HG02970 (cell line): Measurements from ENCODE around the gene VPS54.
"Not testable (repeated sequence)": the region's sequence is repeated elsewhere in the genome, so short reads cannot be mapped to it uniquely, and the experiment has no call there.

Experiments
- ATAC-seq: cut with Tn5 transposase; IDR thresholded peaks from one replicate; pipeline ENCODE4 v1.9.1; 2021; ENCODE audit warnings: mild to moderate bottlenecking, moderate library complexity, moderate number of reproducible peaks; ENCODE audit not compliant: unreplicated experiment, low FRiP score

VPS54 gene

DNA sequence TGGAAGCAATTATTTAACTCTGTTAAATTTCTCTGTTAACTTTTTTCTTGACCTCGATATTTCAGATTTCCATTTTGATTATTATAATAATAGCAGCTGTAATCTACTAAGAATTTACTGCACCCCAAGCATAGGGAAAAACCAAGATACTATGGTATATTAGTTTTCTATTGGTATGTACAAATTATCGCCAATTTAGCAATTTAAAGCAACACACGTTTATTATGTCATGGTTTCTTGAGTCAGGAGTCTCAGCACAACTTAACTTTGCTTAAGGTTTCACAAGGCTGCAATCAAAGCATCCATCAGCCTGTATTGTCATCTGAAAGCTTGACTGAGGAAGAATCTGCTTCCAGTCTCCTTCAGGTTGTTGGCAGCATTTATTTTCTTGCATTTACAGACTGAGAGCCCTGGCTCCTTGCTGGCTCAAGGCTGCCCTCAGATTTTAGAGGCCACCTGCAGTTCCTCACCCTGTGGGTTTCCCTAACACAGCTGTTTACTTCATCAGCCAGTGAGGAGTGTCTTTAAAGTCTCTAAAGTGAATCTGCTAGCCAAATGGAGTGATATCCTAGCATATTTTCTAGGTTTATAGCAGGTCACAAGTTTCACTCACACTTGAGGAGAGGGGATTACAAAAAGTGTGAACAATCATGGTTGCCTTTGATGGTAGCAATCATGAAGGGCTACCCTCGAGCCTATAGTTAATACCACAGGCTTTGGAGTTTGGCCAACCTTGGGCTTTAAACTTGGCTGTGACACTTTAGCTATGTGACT is 4.4 kb upstream of the VPS54 start:
- no peak for ATAC-seq

DNA sequence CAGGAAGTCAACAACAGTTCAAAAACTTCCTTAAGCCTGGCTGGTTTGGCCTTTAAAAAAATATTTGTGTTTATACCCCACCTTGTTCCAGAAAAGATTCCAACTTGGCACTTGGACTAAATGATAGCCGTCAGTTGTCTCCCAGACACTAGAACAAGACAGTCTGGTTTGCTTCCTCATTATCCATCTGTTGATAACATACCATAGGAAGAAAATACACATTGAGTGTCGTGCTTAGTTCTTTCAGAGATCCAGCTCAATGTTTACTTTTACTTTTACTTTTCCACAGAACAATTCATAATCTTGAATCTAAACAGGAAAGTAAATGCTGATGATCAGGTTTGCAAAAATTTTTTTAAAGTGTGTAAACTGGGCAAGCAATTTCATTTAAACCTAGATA is 2.4 kb upstream of the VPS54 start:
- no peak for ATAC-seq

- no peak for ATAC-seq
Measured at GRCh38 chr2:64019975-64020528, 824 bp upstream of the VPS54 start.

- ATAC-seq, result peak; percentile 44
Measured at GRCh38 chr2:64018701-64019082, 536 bp downstream of the VPS54 start.

DNA sequence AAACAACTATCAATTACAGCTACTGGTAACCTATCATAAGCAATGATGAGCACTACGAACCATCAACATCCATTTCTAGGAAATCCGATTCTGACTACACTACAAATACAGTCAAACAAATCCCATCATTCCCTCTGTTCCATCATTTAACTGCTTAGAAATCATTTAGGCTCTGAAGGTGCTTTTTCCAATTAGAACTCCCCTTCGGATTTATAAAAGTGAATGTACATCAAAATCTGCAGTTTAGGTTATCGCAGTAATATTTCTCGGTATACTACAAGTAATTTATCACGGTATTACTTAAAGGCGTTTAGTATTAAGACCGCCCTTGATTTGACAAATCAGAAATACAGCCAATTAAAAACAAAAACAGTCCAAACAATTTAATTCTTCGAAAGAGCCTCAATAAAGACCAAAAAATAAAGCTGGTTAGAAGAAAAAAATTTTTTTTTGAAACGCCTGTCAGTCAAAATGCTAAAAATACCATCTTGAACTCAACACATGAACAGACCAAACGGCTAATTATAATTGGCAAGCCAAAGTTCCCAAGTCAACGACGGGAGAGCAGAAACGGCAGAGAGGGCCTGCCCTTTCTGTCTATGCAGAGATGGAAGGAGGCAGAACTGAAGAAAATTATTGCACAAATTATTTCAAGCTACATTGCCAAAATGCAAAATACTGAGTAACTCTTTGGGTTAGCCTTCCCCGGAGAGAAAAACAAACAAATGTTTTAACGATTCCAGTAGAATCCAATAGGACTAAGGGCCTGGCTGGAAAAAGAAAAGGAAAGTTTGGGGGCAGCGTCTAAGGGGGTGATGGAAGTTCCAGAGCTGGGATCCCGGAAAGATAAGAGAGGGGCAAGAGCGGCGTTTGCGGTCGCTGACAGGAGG is 1.2 kb downstream of the VPS54 start:
- ATAC-seq, result no peak

- no peak for ATAC-seq
Measured at GRCh38 chr2:64015898-64016297, 3.3 kb downstream of the VPS54 start.

DNA sequence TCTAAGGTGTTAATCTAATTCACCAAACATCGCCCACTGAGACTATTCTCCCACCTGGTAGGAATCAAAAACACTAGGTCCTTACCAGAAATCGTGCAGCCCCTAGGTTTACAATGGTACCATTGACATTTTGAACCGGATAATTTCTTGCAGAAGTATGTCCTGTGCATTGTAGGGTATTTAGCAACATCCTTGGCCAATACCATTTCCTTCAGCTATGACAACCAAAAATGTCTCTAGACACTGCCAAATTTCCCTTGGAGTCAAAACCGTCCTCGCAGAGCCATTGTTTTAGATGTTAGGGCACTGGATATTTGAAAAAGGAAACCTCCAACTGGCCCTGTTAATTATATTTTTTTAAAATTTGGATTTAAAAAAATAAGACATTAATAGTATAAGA is 3.8 kb downstream of the VPS54 start:
- no peak for ATAC-seq

GRCh38 chr2:64014628-64015027 is 4.6 kb downstream of the VPS54 start:
- ATAC-seq, result no peak

DNA sequence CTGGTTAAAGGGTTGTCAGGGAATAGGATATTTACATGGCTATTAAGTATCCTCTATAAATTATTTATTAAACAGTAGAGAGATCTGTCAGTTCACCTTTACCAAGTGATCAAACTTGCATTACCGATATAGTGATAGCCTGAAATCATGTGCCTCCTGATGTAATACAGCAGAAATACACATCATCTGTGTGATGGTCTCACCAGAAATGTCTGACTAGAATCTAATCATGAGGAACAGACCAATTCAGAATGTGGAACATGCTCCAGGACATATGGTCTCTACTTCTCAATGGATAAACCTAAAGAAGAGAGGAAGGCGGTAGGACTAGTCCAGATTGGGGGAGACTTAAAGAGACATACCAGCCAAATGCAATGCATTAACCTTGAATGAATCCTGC is 6.2 kb downstream of the VPS54 start:
- no peak for ATAC-seq

GRCh38 chr2:64012115-64012514 is 7.1 kb downstream of the VPS54 start:
- no peak for ATAC-seq

GRCh38 chr2:64008434-64009009 is 10.7 kb downstream of the VPS54 start:
- no peak for ATAC-seq

GRCh38 chr2:64007924-64008323 is 11.3 kb downstream of the VPS54 start:
- no peak for ATAC-seq

- no peak for ATAC-seq
Measured at GRCh38 chr2:64005707-64006356, 13.4 kb downstream of the VPS54 start.

GRCh38 chr2:64003239-64003638 is 16.0 kb downstream of the VPS54 start:
- no peak for ATAC-seq

DNA sequence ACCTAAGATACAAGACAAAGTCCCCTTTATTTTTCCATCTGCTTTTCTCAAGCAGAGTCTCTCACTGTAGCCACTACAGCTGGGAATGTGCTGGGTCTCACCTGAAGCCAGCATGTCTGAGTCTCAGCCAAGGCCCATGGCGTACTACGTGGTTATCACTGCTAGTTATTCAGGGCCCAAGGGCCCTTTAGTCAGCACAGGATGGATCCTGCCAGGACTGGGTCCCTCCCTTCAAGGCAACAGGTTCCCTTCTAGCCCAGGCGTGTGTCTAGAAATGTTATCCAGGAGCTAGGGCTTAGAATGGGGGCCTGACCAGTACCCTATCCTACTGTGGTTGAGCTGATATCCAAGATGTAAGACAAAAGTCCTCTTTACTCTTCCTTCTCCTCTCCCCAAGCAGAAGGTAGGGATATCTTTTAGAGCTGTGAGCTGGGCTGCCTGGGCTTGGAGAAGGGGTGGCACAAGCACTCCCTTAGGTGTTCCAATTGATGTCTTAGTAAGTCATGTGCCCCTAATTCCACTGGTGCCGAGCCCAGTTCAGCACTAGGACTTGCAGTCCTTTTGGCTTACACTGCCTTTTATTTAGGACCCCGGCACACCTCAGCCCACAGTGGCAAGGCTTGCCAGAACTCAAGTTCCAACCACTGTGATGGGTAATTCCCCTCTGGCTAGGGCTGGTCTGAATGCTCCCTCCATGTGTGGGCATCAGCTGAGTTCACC is 17.7 kb downstream of the VPS54 start:
- ATAC-seq, result no peak

GRCh38 chr2:64000630-64001381 is 18.4 kb downstream of the VPS54 start:
- no peak for ATAC-seq

- ATAC-seq, result no peak
Measured at GRCh38 chr2:63999049-63999448, 20.2 kb downstream of the VPS54 start.

DNA sequence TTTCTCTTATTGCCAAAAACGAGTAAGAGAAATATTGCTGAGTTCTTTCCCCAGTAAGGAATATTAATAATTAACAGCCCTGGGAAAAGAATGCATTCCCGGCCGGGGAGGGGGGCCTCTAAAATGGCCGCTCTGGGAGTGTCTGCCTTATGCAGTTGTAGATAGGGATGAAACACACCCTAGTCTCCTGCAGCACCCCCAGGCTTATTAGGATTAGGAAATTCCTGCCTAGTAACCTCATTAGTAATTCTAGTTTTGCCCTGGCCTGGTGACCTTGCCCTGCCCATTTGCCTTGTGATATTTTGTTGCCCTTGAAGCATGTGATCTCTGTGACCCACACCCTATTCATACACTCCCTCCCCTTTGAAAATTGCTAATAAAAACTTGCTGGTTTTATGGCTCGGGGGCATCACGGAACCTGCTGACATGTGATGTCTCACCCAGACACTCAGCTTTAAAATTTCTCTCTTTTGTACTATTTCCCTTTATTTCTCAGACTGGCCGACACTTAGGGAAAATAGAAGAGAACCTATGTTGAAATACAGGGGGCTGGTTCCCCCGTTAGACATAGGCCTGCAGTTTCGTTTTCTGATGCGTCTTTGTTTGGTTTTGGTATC is 22.5 kb downstream of the VPS54 start:
- not testable (repeated sequence) for ATAC-seq
